HL-60 (cell line): Measurements from ENCODE around the gene RPL5.

Experiments
- GABPA ChIP-seq: IDR thresholded peaks from 2 replicates; pipeline ENCODE4 v1.6.1; 2012; ENCODE audit warnings: low read depth
- POLR2AphosphoS5 ChIP-seq: IDR thresholded peaks from 2 replicates; pipeline ENCODE4 v1.6.1; 2012; ENCODE audit warnings: low read depth
- TF ChIP-seq, protein P1 (sequence below): IDR thresholded peaks from one replicate; pipeline ENCODE4 v1.5.1; 2011; ENCODE audit warnings: low read length, control low read depth, inconsistent platforms; ENCODE audit not compliant: insufficient read depth

- TF ChIP-seq, protein P1, sequence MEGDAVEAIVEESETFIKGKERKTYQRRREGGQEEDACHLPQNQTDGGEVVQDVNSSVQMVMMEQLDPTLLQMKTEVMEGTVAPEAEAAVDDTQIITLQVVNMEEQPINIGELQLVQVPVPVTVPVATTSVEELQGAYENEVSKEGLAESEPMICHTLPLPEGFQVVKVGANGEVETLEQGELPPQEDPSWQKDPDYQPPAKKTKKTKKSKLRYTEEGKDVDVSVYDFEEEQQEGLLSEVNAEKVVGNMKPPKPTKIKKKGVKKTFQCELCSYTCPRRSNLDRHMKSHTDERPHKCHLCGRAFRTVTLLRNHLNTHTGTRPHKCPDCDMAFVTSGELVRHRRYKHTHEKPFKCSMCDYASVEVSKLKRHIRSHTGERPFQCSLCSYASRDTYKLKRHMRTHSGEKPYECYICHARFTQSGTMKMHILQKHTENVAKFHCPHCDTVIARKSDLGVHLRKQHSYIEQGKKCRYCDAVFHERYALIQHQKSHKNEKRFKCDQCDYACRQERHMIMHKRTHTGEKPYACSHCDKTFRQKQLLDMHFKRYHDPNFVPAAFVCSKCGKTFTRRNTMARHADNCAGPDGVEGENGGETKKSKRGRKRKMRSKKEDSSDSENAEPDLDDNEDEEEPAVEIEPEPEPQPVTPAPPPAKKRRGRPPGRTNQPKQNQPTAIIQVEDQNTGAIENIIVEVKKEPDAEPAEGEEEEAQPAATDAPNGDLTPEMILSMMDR: peak; percentile 98
- TF ChIP-seq GABPA (no peak), POLR2AphosphoS5 (peak; percentile 99)
These were observed at the start of gene RPL5 for GRCh38 chr1:92831762-92832536.
